ENCODE results near the gene TSPAN2. TPM values are rescaled to one million over a fixed set of nuclear protein-coding genes. Genes with fewer than 3 reads are reported as not detected.

TSPAN2 gene
- polyA plus RNA-seq, 1 of the 3 experiments (the other 2 are of a cell fraction) = 0.23 TPM

- Histone ChIP-seq H3K4me1 (ENCODE audit: control insufficient read depth in 1 of 2, insufficient read depth in 2 of 2, low read depth in 1 of 2, low read length in 1 of 2) (peaks cover 11 to 12% of the 10 kb centered on the region in 2 experiments; a peak in 2 of 4 replicates), H2AFZ (ENCODE audit: low read depth) (no peak overlapping the region), H3K27ac (ENCODE audit: low read depth in 2 of 2, low read length in 1 of 2) (no peak overlapping the region), H3K4me2 (no peak overlapping the region), H3F3A (replicated peaks; ENCODE audit: insufficient read depth) (peaks cover 22% of the 10 kb centered on the region), H3K36me3 (replicated peaks in 1 of 2; ENCODE audit: control insufficient read depth in 1 of 2, insufficient read depth in 2 of 2, low read length in 1 of 2) (no peaks in the 10 kb centered on the region), H3K9ac (no peak overlapping the region), H3K27me3 (ENCODE audit: insufficient read depth) (no peaks in the 10 kb centered on the region), H3K79me2 (ENCODE audit: insufficient read depth) (no peaks in the 10 kb centered on the region), H3K4me3 (ENCODE audit: low read depth in 2 of 2, low read length in 1 of 2) (no peak overlapping the region), H3K9me2 (no peaks in the 10 kb centered on the region), H4K20me1 (ENCODE audit: insufficient read depth) (no peaks in the 10 kb centered on the region; the same call in 1 of the 2 replicates), H3K9me3 (no peaks in the 10 kb centered on the region)
- WGBS (ENCODE audit: low lambda C conversion rate) = 63% methylated on average over 4 of the region's 4 CpGs
- ChIA-PET CTCF (no interaction called here), POLR2A (no interaction called here)
- TF ChIP-seq ELF1 (IDR thresholded peaks at IDR 0.05) = no peak
- no peak for TF ChIP-seq SMC3 (IDR thresholded peaks at IDR 0.05; ENCODE audit: low read depth, low read length)
- TF ChIP-seq REST (IDR thresholded peaks at IDR 0.05; ENCODE audit: low read depth, low read length) = peak; percentile 88
- DNase-seq = no peak
Observed at GRCh38 chr1:115060501-115060900, 28.8 kb downstream of the TSPAN2 start.

GRCh38 chr1:115059316-115059715 lies 30.0 kb downstream of the TSPAN2 start:
- ChIA-PET CTCF (no interaction called here), POLR2A (no interaction called here)
- Histone ChIP-seq H3K4me2 (no peak overlapping the region), H3F3A (replicated peaks; ENCODE audit: insufficient read depth) (peaks cover 22% of the 10 kb centered on the region), H3K9ac (no peak overlapping the region), H3K27ac (ENCODE audit: low read depth in 2 of 2, low read length in 1 of 2) (no peak overlapping the region), H3K9me3 (no peaks in the 10 kb centered on the region), H4K20me1 (ENCODE audit: insufficient read depth) (no peaks in the 10 kb centered on the region; the same call in 1 of the 2 replicates), H3K4me1 (ENCODE audit: control insufficient read depth in 1 of 2, insufficient read depth in 2 of 2, low read depth in 1 of 2, low read length in 1 of 2) (peaks cover 4 to 11% of the 10 kb centered on the region in 2 experiments; a peak in 2 of 4 replicates), H3K79me2 (ENCODE audit: insufficient read depth) (no peaks in the 10 kb centered on the region), H3K9me2 (no peaks in the 10 kb centered on the region), H2AFZ (ENCODE audit: low read depth) (no peak overlapping the region), H3K27me3 (ENCODE audit: insufficient read depth) (no peaks in the 10 kb centered on the region), H3K4me3 (ENCODE audit: low read depth in 2 of 2, low read length in 1 of 2) (no peak overlapping the region), H3K36me3 (replicated peaks in 1 of 2; ENCODE audit: control insufficient read depth in 1 of 2, insufficient read depth in 2 of 2, low read length in 1 of 2) (no peaks in the 10 kb centered on the region)
- WGBS (ENCODE audit: low lambda C conversion rate) = 30% methylated on average over 2 of the region's 2 CpGs
- TF ChIP-seq PBX3 (IDR thresholded peaks at IDR 0.05) (no peak), FOXM1 (IDR thresholded peaks at IDR 0.05; ENCODE audit: low read depth) (no peak), TEAD4 (IDR thresholded peaks at IDR 0.05; ENCODE audit: borderline replicate concordance, insufficient read depth) (no peak), MAX (IDR thresholded peaks at IDR 0.05; ENCODE audit: low read depth) (no peak)
- no peak for DNase-seq
